ENCODE measurements around the gene CFAP210. TPM values are rescaled to one million over a fixed set of nuclear protein-coding genes. Genes with fewer than 3 reads are reported as not detected.
"Not testable (repeated sequence)": the region's sequence is repeated elsewhere in the genome, so short reads cannot be mapped to it uniquely, and the experiment has no call there.

The CFAP210 gene
- total RNA-seq, 1 donor from 2014 or later: 0.41 TPM

GRCh38 chr2:169619946-169620345, 74.3 kb downstream of the CFAP210 start:
- Mint-ChIP-seq H3K4me3 (ENCODE audit: unreplicated experiment) (no peak overlapping the region), H3K4me1 (ENCODE audit: unreplicated experiment) (peaks cover under 1% of the 10 kb centered on the region), H3K36me3 (ENCODE audit: low read depth, unreplicated experiment) (peaks cover 46% of the 10 kb centered on the region), H3K9me3 (ENCODE audit: unreplicated experiment) (peaks cover 5% of the 10 kb centered on the region), H3K27me3 (ENCODE audit: unreplicated experiment) (no peaks in the 10 kb centered on the region), H3K27ac (ENCODE audit: unreplicated experiment) (no peak overlapping the region)
- DNase-seq (ENCODE audit: low spot score): no peak
- no peak for TF ChIP-seq CTCF (IDR thresholded peaks at IDR 0.05; ENCODE audit: unreplicated experiment)

DNA sequence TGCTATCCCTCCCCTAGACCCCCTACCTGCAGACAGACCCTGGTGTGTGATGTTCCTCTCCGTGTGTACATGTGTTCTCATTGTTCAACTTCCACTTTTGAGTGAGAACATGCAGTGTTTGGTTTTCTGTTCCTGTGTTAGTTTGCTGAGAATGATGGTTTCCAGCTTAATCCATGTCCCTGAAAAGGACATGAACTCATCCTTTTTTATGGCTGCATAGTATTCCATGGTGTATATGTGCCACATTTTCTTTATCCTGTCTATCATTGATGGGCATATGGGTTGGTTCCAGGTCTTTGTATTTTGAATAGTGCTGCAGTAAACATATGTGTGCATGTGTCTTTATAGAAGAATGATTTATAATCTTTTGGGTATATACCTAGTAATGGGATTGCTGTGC, 78.2 kb downstream of the CFAP210 start:
- not testable (repeated sequence) for H3K27me3 Mint-ChIP-seq (ENCODE audit: unreplicated experiment); DNase-seq (ENCODE audit: low spot score); H3K4me1 Mint-ChIP-seq (ENCODE audit: unreplicated experiment); H3K27ac Mint-ChIP-seq (ENCODE audit: unreplicated experiment); H3K9me3 Mint-ChIP-seq (ENCODE audit: unreplicated experiment)
- H3K36me3 Mint-ChIP-seq (ENCODE audit: low read depth, unreplicated experiment): peaks cover 48% of the 10 kb centered on the region
- H3K4me3 Mint-ChIP-seq (ENCODE audit: unreplicated experiment): peak overlapping the region; percentile 47

DNA sequence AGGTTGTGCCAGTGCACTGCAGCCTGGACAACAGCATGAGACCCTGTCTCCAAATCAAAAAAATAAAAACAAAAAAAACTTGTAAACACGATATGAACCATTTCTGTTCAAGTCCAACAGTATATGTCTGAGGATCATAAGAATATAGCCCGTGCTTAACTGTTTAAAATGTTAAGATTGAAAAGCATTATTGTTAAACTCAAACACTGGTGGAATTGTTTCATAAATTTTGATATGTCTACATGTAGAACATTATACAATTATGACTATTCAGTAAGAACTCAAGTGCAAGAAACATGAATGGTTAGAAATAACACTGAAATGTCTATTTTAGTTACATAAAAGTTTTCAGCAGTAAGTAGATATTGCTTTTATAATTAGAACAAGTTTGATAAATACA, 80.3 kb downstream of the CFAP210 start:
- no peak for DNase-seq (ENCODE audit: low spot score)
- H3K4me3 Mint-ChIP-seq (ENCODE audit: unreplicated experiment): no peak overlapping the region
- no peaks in the 10 kb centered on the region for H3K27me3 Mint-ChIP-seq (ENCODE audit: unreplicated experiment)
- no peaks in the 10 kb centered on the region for H3K4me1 Mint-ChIP-seq (ENCODE audit: unreplicated experiment)
- H3K27ac Mint-ChIP-seq (ENCODE audit: unreplicated experiment): no peak overlapping the region
- peaks cover 62% of the 10 kb centered on the region for H3K36me3 Mint-ChIP-seq (ENCODE audit: low read depth, unreplicated experiment)
- TF ChIP-seq CTCF (IDR thresholded peaks at IDR 0.05; ENCODE audit: unreplicated experiment): no peak
- peaks cover 5% of the 10 kb centered on the region for H3K9me3 Mint-ChIP-seq (ENCODE audit: unreplicated experiment)

DNA sequence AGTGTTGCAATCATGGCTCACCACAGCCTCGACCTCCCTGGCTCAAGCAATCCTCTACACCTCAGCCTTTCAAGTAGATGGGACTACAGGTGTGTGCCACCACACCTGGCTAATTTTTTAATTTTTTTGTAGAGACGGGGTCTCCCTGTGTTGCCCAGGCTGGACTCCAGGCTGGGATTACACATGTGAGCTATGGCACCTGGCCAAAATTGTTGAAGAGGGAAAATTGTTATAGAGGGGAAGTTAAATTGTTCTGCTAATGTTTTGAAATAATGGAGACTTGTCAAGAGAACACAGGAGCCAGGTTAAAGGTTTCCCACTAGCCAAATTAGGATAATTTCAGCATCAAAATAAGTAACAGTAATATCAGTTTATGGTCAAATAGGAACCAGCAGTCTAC, 84.9 kb downstream of the CFAP210 start:
- peaks cover 32% of the 10 kb centered on the region for H3K36me3 Mint-ChIP-seq (ENCODE audit: low read depth, unreplicated experiment)
- no peak for TF ChIP-seq CTCF (IDR thresholded peaks at IDR 0.05; ENCODE audit: unreplicated experiment)
- no peaks in the 10 kb centered on the region for H3K4me1 Mint-ChIP-seq (ENCODE audit: unreplicated experiment)
- H3K4me3 Mint-ChIP-seq (ENCODE audit: unreplicated experiment): no peak overlapping the region
- DNase-seq (ENCODE audit: low spot score): no peak
- H3K27me3 Mint-ChIP-seq (ENCODE audit: unreplicated experiment): no peaks in the 10 kb centered on the region
- no peak overlapping the region for H3K27ac Mint-ChIP-seq (ENCODE audit: unreplicated experiment)
- H3K9me3 Mint-ChIP-seq (ENCODE audit: unreplicated experiment): no peaks in the 10 kb centered on the region

DNA sequence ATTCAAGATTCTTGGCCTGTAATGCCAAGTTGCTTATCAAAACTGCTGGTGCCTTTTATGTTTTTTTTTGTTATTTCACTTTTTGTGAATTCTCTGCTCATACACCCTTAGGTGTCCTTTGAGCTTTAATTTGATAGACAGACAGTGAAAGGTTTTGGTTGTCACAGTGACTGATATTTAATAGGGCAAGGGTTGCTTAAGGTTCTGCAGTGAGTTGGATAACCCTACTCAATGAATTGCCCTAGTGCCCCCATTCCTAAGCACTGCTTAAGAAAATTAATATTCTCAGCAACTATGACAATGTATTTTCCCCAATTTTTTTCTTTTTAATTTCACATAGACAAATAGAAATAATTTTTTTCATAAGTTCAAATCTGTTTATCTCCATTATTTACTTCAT, 94.6 kb downstream of the CFAP210 start:
- H3K36me3 Mint-ChIP-seq (ENCODE audit: low read depth, unreplicated experiment): no peaks in the 10 kb centered on the region
- no peak for TF ChIP-seq CTCF (IDR thresholded peaks at IDR 0.05; ENCODE audit: unreplicated experiment)
- H3K4me1 Mint-ChIP-seq (ENCODE audit: unreplicated experiment): no peaks in the 10 kb centered on the region
- DNase-seq (ENCODE audit: low spot score): no peak
- no peaks in the 10 kb centered on the region for H3K9me3 Mint-ChIP-seq (ENCODE audit: unreplicated experiment)
- no peak overlapping the region for H3K4me3 Mint-ChIP-seq (ENCODE audit: unreplicated experiment)
- H3K27ac Mint-ChIP-seq (ENCODE audit: unreplicated experiment): no peak overlapping the region
- H3K27me3 Mint-ChIP-seq (ENCODE audit: unreplicated experiment): no peaks in the 10 kb centered on the region

GRCh38 chr2:169598982-169599381, 95.2 kb downstream of the CFAP210 start:
- no peak overlapping the region for H3K4me3 Mint-ChIP-seq (ENCODE audit: unreplicated experiment)
- H3K4me1 Mint-ChIP-seq (ENCODE audit: unreplicated experiment): no peaks in the 10 kb centered on the region
- H3K27me3 Mint-ChIP-seq (ENCODE audit: unreplicated experiment): no peaks in the 10 kb centered on the region
- no peaks in the 10 kb centered on the region for H3K9me3 Mint-ChIP-seq (ENCODE audit: unreplicated experiment)
- H3K27ac Mint-ChIP-seq (ENCODE audit: unreplicated experiment): no peak overlapping the region
- H3K36me3 Mint-ChIP-seq (ENCODE audit: low read depth, unreplicated experiment): no peaks in the 10 kb centered on the region
- TF ChIP-seq CTCF (IDR thresholded peaks at IDR 0.05; ENCODE audit: unreplicated experiment): no peak
- DNase-seq (ENCODE audit: low spot score): no peak

DNA sequence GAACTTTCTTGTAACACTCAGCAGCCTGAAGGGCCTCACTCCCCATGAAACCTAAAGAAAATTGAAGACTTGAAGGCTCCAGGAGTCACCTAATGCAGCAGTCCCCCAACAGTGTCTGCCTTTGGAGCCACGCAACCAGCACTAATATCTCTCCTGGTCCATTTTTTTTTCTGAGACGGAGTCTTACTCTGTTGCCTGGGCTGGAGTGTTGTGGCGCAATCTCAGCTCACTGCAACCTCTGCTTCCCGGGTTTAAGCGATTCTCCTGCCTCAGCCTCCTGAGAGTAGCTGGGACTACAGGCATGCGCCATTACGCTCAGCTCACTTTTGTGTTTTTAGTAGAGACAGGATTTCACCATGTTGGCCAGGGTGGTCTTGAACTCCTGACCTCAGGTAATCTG, 97.7 kb downstream of the CFAP210 start:
- not testable (repeated sequence) for DNase-seq (ENCODE audit: low spot score); H3K4me1 Mint-ChIP-seq (ENCODE audit: unreplicated experiment); H3K27ac Mint-ChIP-seq (ENCODE audit: unreplicated experiment); H3K4me3 Mint-ChIP-seq (ENCODE audit: unreplicated experiment); H3K27me3 Mint-ChIP-seq (ENCODE audit: unreplicated experiment); H3K9me3 Mint-ChIP-seq (ENCODE audit: unreplicated experiment); H3K36me3 Mint-ChIP-seq (ENCODE audit: low read depth, unreplicated experiment)
